Stimulated activated CD8-positive, alpha-beta memory T cell treated with anti-CD3 and anti-CD28 coated beads, Interleukin-4, amount 100 ng/mL, for 48 hours (primary cell): Measurements from ENCODE around the gene TMEM79.
"Not testable (repeated sequence)": the region's sequence is repeated elsewhere in the genome, so short reads cannot be mapped to it uniquely, and the experiment has no call there.

Experiments
- DNase-seq: peaks from one replicate; pipeline ENCODE4 v3.0.0-alpha.2; 2020

The TMEM79 gene

DNA sequence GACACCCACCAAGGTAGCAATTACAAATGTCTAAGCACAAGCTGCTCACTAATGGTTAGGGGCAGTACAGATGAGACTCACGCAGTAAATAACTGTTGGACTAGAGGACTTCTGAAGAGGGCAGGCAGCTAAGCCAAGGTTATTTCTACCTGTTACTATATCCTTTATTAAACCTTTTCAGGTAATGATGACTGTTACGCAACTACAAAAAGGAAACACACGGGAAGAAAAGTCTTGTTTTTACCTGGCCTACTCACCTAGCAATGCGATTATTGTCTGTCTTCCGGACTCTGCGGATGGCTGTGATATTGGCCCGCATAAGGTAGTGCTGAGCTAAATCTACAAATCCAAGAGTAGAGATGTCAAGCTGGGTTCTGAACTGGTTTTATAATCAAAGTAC is 32.8 kb downstream of the TMEM79 start:
- DNase-seq: no peak

DNA sequence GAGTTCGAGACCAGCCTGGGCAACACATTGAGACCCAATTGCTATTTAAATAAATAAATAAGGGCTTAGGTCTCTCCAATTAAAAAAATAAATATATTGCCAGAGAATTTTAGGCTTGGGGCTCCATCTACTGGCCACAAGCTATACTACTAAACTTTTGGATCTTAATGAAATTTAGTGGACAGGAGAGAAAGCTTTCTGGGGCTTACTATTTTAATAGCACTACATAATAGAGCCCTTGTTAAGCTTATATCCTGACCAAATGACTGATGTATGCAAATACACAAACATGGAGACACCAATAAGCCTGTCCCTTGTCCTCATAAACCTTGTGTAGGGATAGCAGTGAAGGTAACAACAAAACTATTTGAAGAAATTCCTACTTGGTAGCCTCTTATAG is 35.5 kb downstream of the TMEM79 start:
- no peak for DNase-seq

DNA sequence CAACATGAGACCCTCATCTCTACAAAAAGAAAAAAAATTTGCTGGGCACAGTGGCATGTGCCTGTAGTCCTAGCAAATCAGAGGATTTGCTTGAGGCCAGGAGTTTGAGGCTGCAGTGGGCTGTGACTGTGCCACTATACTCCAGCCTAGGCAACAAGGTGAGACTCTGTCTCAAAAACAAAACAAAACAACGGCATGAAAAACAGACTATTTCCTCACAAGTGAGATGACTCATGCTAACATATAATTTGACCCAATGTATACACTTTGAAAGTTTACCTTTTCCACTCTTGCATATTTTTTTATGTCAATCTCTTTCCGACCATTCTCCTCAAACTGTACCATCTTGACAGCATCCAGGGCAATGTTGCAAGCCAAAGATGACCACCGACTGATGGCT is 36.4 kb downstream of the TMEM79 start:
- no peak for DNase-seq

DNA sequence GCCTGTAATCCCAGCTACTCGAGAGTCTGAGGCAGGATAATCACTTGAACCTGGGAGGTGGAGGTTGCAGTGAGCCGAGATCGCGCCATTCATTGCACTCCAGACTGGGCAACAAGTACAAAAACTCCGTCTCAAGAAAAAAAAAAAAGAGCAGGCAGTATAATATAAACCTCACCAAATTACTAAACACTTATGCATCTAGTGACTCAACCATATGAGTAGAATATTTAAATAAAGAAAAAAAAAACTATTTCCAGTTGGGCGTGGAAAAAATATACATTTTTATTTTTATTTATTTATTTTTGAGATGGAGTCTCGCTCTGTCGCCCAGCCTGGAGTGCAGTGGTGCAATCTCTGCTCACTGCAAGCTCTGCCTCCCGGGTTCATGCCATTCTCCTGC is 39.1 kb downstream of the TMEM79 start:
- not testable (repeated sequence) for DNase-seq

DNA sequence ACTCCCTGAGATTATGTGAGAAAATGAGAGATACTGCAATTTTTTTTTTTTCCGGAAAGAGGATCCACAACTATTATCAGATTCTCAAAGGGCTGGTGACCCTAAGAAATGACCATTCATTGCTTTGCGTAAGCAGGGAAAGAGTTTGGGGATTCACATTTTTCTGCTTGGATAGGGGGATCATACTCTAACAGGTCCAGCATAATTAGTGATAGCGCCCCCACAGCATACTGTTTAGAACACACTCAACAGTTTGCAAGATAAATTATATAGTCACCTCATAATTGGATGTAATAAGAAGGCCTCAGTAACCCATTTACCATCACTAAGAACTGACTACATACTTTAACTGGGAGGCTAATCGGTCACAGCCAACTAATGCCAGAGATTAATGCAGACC is 52.1 kb downstream of the TMEM79 start:
- no peak for DNase-seq

DNA sequence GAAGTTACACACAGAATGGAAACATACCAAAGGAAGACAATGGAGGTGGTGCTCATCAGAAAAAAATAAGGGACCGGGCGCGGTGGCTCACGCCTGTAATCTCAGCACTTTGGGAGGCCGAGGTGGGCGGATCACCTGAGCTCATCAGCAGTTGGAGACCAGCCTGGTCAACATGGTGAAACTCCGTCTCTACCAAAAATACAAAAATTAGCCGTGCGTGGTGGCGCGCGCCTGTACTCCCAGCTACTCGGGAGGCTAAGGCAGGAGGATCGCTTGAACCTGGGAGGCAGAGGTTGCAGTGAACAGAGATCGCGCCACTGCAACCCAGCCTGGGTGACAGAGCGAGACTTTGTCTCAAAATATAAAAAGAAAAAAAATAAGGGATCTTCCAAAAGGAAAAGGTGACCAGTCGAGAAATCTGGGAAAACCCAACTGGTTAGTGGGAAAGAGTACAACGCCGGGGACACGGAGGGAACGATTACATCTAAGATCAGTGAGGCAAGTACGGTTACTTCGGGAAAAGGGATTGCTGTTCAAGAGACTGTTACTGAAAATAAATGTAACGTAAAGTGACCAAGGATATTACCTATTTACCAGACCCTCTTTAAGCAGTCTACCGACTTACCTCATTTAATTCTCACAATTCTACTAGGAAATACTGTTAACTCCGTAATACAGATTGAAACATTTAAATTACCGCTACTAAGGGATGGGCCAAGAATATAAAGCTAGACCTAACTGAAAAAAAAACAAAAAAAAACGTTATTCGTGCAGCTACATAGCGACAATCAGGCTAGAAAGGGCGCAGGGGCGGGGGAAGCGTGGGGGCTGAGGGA is 53.1 kb downstream of the TMEM79 start:
- peak; percentile 39 for DNase-seq

DNA sequence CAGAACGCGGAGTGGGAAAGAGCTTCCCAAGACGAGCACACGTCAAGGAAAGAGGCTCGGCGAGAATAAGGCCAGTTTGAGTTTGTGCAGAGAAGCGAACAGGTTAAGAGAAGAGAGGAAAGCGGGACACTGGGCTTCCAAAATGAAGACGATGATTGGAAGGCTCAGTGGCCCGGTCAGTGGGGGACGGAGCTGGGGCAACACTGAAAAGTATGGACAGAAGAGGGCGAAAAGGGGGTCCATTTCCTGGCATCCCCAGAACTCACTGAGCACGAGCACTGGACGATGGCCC is 53.7 kb downstream of the TMEM79 start:
- no peak for DNase-seq

DNA sequence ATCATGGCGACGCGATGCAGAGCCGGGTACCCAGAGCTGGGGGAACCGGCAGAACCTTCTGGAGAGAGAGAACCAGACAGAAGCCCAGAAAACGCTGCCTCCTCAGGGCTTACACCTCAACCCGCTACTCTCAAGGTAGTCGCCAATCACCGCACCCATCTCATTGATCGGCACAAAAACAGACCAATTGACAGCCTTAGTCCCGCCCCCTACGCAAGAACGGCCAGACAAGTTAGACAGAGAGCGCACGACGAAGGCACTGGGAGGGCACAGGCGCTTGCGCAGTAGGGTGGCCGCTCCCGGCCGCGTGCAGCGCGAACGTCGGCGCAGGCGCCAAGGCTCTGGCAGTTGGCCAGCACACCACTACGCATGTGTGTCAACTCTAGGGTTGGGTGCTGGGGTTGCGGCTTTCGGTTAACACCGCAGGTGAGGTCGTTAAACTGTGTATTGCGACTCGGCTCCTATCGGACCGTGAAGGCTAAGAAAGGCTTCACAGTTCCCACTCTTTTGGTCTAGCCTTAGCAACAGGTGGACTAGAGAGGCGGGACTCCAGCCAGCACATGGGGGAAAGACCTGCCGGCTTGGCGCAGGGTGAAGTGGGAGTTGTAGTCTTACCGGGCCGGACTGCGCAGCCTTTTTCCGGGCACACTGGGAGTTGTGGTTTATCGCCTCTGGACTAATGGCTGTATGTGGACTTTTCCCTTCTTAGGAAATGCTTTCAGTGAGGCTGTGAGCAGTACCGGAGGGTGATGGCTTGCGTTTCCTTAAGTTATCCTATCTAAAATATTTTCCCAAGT is 54.3 kb downstream of the TMEM79 start, which contains the start of the genes CCT3 and TSACC:
Gene CCT3, minus strand, starts transcription at position 113 of the 797 bp plus-strand sequence. Its CDS starts 108 bp downstream, at position 5.
Gene TSACC, plus strand, starts transcription at position 347 of the 797 bp plus-strand sequence. CDS start 1,232 bp downstream, outside the sequence.
- DNase-seq: peak; percentile 100
